HG02981 (cell line): ENCODE data around the gene KIT.
A peak's percentile ranks its signal among the peaks of the same experiment; 100 is the strongest.

Experiments
- ATAC-seq: cut with Tn5 transposase; IDR thresholded peaks from one replicate; pipeline ENCODE4 v1.9.1; 2021; ENCODE audit warnings: mild to moderate bottlenecking, moderate library complexity; ENCODE audit not compliant: unreplicated experiment

Gene KIT

GRCh38 chr4:54695788-54696187, 38.0 kb downstream of the KIT start:
- ATAC-seq = no peak

GRCh38 chr4:54696649-54697048, 38.9 kb downstream of the KIT start:
- ATAC-seq = no peak

DNA sequence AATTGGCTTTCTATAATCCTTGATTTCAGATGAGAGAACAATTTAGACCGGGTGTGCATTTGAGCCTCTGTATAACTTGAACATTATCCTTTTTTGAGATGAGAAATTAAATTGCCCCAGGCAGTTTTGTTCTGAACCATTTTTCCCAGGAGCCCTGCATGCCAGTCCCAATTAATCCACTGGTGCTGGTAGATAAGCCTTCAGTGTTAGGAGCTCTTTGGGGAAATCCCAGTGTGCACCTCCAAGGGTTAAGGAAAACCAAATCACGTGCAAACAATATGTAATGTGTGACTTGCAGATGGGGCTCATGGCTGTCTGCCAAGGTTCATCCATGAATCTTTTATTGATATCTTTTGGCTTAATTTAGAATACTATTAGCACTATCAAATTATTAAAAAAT, 43.2 kb downstream of the KIT start:
- no peak for ATAC-seq

GRCh38 chr4:54703182-54703581, 45.4 kb downstream of the KIT start:
- ATAC-seq = no peak

DNA sequence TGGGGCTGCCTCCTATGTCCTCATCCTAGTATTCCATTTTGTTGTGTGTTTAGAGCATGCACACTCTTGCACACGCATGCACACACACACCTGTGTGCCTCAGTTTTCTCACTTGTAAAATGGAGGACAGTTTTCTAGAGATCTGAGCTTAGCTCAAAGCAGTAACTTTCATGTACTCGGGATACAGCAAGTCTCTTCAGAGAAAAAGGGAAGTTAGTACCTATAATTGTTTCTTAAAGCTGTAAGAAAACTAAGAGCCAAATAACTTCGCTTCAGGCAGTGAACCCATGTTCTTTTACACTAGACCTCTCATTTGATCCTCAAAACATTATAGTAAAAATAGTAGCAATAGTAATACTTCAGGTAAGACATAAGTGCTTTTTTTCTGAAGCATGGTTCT, 49.6 kb downstream of the KIT start:
- ATAC-seq = no peak

GRCh38 chr4:54708339-54709279, 50.9 kb downstream of the KIT start:
- ATAC-seq = no peak

DNA sequence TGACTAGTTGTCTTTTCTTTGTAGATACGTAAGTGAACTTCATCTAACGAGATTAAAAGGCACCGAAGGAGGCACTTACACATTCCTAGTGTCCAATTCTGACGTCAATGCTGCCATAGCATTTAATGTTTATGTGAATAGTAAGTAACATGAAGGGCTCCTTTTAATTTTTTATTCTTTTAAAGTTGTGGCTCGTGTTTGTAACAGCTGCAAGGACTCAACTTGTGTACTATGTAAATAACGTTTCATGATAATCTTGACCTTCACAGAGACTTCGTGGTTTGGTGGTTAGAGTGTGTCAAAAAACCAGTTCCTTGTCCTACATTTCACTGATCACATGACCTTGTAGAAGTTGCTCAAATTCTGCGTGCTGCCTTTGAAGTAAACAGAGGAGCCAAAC, 51.6 kb downstream of the KIT start:
- no peak for ATAC-seq

- no peak for ATAC-seq
Observed at GRCh38 chr4:54712206-54712605, 54.4 kb downstream of the KIT start.

- no peak for ATAC-seq
Observed at GRCh38 chr4:54714631-54715030, 56.9 kb downstream of the KIT start.

- no peak for ATAC-seq
Observed at GRCh38 chr4:54716478-54717065, 58.8 kb downstream of the KIT start.

DNA sequence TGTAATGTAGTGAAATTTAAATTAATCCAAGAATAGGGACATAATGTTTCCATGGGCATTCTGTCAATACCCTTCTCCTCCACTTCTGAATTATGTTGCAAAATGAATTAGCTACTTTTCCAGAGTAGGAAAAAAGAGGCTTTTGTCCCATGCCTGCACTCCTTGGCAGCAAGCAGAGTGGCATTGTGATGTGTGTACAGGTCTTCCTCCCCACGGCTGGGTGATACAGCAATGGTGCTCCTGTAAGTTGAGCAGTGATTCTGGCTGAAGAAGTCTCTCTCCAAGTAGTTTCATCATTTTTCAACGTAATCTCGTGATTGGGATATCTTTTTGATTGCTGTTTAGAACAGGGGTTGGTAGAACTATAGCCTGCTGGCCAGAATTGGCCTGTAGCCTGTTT, 59.9 kb downstream of the KIT start:
- ATAC-seq = no peak

DNA sequence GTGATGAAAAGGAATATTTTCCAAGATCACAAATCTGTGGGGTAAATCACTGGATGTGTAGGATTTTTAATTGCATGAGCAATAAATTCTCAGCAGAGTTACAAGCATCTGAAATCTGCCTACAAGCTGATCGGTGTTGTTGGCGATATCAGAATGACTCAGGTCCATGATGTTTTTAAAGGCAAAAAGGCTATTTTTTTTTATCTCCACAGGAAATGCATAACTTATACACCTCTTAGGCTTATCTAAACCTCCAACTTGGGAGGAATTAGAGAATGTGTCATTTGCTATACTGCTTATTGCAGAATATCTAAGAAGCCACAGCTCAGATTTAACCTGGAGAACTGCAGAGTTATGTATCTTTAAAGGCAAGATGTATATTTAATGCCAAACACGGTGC, 61.6 kb downstream of the KIT start:
- ATAC-seq = no peak

- no peak for ATAC-seq
Observed at GRCh38 chr4:54723220-54723619, 65.5 kb downstream of the KIT start.

DNA sequence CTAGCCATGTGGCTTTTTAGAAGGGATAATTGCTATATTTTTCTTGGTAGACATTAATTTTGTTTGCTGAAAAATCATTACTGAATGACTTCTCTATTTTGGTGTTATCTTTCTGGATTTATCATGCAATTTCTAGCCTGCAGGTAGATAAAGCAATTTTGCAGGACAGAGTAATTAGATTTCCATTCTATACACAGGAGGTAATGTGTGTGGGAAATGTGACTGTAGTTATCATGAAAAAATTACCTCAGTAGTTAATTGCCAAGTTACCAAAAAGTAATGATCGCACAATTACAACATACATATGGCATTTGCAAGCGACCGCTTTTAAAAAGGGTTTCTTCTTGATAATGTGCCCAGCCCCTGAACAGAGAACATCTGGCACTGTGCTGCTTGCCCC, 66.1 kb downstream of the KIT start:
- no peak for ATAC-seq

- ATAC-seq = peak; percentile 37
Observed at GRCh38 chr4:54726907-54727306, 69.2 kb downstream of the KIT start.

- peak; percentile 53 for ATAC-seq
Observed at GRCh38 chr4:54727346-54727745, 69.6 kb downstream of the KIT start.

DNA sequence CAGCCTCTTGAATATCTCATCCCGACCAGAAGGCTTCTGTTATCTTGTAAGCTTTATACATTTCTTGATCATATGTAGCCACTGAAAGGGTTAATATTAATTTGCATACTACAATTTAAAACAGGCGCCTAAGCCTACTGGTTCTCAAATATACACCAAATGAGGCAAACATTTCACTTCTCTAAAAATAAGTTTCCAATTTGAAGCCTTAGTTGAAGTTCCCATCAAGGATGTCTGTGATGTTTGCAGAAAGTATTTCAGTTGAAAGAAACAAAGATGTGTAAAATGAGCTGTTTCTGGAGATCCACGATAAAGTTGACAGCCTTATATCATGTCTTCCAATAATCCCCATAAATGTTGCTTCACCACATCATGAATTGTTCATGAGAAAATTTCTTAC, 70.6 kb downstream of the KIT start:
- peak; percentile 31 for ATAC-seq

DNA sequence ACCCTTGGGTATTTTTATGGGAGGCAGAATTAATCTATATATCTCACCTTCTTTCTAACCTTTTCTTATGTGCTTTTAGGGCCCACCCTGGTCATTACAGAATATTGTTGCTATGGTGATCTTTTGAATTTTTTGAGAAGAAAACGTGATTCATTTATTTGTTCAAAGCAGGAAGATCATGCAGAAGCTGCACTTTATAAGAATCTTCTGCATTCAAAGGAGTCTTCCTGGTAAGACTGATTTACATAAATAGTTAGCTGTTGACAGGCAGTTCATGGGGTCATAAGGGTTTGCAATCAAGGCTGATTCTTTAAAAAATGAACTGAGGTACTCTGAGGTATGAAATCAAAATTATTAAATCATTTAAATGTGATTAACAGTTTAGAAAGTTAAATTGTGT, 71.5 kb downstream of the KIT start:
- ATAC-seq = no peak

DNA sequence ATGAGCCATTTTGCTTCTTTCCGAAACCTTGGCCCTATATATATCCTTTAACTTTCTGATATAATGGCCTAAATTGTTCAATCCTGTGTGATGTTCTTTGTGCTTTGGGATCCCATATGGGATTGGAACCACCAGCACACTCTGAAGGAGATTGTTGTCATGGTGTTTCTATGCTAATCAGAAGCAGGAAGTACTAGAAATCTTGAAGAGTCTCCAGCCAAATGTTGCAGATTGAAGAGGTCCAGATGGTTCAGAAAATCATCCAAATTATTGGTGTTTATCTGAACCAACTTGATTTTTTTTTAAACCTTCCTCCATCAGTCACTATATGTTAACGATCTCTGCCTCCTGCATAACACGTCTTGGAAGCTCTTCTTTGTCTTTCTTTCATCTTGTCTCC, 72.8 kb downstream of the KIT start:
- ATAC-seq = no peak

DNA sequence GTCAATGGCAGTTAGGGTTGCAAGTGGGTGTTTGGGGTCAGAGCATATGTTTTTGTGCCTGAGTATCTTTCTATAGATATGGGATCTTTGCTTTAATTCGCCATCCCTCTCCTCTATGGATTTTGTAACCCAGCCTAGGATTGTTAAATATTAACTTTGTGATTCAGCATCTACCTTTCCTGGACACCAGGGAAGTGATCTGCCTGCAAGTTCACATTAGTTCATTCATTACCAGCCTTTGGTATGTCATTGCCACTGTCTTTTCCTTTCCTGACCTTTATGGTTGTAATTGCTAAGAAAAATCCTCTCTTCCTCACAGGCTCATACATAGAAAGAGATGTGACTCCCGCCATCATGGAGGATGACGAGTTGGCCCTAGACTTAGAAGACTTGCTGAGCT, 73.8 kb downstream of the KIT start:
- no peak for ATAC-seq

GRCh38 chr4:54731976-54732375, 74.2 kb downstream of the KIT start:
- ATAC-seq = no peak

DNA sequence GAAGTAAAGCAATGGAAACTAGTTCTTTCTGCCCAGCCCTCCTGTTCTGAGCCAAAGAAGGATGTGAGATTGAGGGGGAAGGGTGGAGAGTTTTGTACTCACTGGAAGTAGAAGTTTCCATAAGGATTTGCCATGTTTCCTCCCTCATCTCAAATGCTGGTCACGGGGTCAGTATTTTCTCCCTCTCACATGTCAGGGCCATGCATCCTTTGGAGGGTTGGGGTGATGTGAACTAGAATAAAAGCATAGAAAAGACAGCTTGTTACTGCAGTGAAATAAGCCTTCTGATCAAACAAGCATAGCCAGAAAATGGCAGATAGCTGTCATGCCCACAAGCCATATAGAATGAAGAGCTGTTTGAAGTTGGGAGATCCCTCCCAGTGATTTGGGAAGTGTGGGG, 79.7 kb downstream of the KIT start:
- no peak for ATAC-seq

DNA sequence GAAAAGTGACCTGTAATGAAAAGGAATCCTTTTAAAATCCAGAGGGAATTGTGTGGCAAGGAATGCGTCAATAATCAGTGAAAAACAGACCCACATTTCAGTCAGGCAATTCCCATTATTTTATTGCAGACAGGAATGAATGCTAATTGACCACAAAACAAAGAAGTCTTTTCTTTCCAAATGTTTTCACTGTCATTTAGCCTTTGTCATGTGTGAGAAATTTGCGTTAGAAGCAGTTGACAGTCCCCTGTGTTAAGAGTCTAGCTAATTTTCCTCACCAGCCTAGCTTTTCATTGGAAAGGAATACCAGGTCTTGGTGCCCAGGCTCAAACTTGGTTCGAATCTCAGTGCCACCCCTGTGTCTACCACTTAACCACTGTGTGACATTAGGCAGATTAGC, 83.4 kb downstream of the KIT start:
- no peak for ATAC-seq
